HG02571 (cell line): ENCODE results near the gene PRTN3.

Source experiments
- ATAC-seq: cut with Tn5 transposase; IDR thresholded peaks from one replicate; pipeline ENCODE4 v1.9.1; 2021; ENCODE audit warnings: mild to moderate bottlenecking, moderate library complexity; ENCODE audit not compliant: unreplicated experiment

Gene PRTN3, protein sequence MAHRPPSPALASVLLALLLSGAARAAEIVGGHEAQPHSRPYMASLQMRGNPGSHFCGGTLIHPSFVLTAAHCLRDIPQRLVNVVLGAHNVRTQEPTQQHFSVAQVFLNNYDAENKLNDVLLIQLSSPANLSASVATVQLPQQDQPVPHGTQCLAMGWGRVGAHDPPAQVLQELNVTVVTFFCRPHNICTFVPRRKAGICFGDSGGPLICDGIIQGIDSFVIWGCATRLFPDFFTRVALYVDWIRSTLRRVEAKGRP

DNA sequence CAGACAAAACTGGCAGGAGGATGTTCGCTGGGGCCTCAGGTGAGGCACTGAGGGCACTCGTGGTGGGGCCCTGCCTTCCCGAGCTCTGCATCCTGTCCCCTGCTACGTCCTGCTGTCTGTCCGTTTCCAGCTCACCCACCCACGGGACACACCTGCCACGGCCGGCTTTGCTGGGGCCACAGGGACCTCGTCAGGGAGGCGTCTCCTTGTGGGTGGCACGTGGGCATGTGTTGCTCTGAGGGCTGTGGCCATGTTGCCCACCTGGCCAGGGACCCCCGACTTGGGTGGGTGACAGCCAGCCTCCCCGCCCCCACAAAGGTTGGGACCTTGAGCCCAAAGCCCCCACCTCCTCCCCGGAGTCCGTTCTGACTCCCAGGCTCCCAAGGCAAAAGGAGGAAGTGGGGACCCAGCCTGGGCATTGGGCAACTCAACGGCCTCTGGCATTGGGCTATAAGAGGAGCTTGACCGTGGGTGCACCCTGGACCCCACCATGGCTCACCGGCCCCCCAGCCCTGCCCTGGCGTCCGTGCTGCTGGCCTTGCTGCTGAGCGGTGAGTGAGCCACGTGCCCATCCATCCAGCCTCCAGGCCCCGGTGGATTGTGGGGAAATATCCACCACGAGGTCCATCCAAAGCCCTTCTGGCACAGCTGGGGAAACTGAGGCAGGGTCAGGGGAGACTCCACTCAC is at the start of gene PRTN3:
PRTN3 (plus strand) TSS at position 481 of the 688 bp plus-strand sequence; CDS start at position 491, 10 bp downstream.
- ATAC-seq, result no peak

- no peak for ATAC-seq
Measured at GRCh38 chr19:791007-791566, 49.7 kb upstream of the PRTN3 start.

- no peak for ATAC-seq
Measured at GRCh38 chr19:791567-792305, 49.1 kb upstream of the PRTN3 start.

- no peak for ATAC-seq
Measured at GRCh38 chr19:792306-792885, 48.4 kb upstream of the PRTN3 start.

DNA sequence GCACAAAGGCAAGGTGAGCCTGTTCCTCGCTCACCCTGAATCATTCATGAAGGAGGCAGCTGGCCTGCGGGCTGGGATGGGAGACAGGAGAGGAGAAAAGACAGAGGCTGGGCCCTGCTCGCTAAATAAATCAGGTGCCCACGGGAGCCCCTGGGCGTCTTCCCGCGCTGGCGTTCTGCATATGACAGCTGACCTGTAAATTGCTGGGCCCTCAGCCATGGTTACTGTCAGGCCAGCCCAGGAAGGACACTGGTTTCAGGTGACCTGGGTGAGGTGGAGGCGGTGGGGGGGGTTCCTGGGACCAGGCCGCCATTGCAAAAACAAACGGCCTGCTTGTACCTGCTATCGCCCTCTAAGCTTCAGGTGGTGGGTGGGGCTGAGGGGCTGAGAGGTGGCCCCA is 47.0 kb upstream of the PRTN3 start:
- ATAC-seq, result no peak

DNA sequence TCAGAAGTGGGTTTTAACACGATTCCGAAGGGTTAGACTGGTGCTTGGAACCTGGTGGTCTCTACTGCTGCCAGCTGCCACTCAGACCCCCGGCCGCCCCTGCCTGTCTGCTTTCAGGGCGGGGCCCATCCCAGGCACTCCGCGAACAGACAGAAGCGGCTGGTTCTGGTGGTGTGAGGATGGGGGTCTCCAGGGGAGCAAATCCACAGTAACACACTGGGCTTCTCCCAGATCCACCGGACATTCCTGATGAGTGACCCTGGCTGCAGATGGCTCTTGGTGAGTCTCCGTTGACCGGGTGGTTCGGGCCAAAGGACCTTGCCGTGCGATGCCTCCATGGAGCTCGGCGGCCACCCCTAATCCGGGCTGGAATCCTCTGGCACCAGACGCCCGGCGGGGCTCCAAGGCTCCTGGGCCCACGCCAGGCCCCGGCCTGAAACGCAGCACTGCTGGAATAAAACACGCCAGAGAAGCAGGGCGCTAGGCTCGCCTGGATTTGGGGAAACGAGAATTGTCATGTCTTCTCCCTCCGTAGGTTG is 45.7 kb upstream of the PRTN3 start:
- ATAC-seq, result no peak

- no peak for ATAC-seq
Measured at GRCh38 chr19:795691-796581, 44.9 kb upstream of the PRTN3 start.

DNA sequence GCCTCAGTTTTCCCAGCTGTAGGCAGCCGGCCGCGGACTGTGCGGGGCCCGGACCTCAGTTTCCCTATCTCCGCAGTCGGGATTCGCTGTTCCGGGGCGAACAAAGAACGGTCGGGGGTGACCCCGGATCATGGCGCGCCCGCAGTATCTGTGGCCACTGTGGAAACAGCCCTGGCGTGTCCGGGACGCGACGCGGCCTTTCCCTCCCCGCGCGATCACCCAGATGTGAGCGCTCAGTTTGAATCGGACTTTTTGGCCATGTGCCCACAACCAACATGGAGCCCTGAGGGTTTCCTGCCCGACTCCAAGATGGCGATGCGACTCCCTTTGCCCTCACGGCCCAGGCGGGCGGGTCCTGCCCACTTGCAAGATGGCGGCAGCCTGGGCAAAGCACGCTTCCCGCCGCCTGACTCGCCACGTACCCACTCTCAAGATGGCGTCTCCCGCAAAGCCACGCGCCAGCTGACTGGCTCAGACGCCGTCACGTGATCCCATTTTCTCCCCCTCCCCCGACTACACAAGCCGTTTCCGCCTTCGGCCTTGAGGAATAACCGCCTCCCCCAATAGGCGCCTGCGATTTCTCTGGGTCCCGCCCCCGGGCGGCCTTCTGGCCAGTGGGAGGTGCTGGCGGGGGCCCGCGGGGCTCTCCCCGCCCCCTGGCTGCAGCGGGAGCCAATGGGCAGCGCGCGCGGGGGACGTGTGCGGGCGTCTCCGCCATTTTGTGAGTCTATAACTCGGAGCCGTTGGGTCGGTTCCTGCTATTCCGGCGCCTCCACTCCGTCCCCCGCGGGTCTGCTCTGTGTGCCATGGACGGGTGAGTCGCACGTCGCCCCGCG is 43.9 kb upstream of the PRTN3 start, which contains the start of gene PTBP1:
PTBP1 (plus strand) TSS at position 761 of the 836 bp plus-strand sequence; CDS start at position 807, 46 bp downstream.
- ATAC-seq, result peak; percentile 75

- peak; percentile 40 for ATAC-seq
Measured at GRCh38 chr19:797528-798414, 43.0 kb upstream of the PRTN3 start.

DNA sequence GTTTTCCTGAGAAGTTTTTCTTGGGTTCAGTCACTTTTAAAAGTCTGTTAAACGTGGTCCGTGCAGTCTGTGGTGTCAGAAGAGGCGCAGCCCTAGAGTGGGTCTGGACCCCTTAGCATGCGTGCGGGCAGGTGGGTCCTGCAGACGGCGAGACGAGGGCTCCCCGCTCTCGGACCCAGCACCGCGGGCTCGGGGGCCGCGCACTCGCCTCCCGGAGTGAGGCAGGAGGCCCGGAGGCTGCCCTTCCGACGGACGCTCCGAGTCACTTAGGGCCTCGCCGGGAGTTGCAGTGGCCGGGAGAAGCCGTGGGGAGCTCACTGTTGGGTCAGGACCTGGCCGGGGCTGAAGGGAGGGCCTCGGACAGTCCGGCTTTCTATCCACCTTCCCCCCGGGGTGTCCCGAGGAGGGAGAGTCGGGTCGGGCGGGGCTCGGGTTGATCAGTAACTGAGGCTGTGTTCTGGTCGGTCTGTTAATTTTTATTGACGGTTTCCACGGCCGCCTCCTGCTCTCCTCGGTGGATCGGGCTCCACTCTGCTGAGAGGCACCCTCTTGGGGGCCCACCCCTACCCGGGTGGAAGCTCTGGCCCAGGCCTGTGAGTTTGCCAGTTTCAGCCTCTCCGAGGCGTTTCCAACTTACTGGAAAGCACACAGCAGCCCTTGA is 42.3 kb upstream of the PRTN3 start:
- no peak for ATAC-seq

GRCh38 chr19:799076-799881 is 41.5 kb upstream of the PRTN3 start:
- no peak for ATAC-seq

- no peak for ATAC-seq
Measured at GRCh38 chr19:800360-801029, 40.3 kb upstream of the PRTN3 start.

DNA sequence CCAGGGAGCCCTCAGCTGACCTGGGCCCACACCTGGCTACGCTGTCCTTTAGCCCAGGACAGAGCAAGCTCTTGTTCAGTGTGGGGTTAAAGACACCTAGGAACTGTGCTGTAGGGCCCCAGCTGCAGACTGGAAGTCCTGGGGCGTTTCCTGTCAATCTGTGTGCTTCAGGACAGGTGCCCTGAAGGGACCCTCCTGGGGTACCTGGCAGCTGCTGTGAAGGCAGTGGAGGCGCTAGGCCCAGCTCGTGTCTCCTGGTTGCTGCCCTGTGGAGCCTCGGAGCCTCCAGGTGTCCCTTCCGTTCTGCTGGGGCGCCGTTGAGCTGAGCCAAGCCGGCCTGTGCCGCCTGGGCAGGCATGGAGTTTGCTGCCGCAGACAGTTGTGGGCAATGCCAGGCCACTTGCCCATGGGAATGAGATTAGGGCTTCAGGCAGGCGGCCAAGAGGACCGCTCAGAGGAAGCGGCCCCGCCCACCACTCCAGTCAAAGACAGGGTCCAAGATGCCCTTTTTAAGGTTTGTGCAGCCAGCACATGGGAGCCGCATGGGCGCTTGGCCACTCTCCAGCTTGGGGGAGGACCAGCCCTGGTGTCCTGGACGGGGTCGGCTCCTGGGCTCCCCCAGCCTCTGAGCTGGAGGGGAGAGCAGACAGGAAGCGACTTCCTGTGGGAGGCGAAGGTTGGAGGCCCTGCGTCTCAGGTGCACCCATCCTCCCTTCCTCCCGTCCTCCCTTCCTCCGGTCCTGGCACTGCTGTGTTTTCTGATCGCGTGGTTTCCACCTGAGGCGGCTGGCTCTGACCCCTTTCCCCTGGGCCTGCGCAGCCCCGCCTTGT is 39.6 kb upstream of the PRTN3 start:
- no peak for ATAC-seq

GRCh38 chr19:801861-802497 is 38.8 kb upstream of the PRTN3 start:
- no peak for ATAC-seq
